HG02763 (cell line): Measurements from ENCODE around the gene DIP2A.
A peak's percentile ranks its signal among the peaks of the same experiment; 100 is the strongest.
"Not testable (repeated sequence)": the region's sequence is repeated elsewhere in the genome, so short reads cannot be mapped to it uniquely, and the experiment has no call there.

Source experiments
- ATAC-seq: cut with Tn5 transposase; IDR thresholded peaks from one replicate; pipeline ENCODE4 v1.9.1; 2021; ENCODE audit warnings: mild to moderate bottlenecking, moderate library complexity; ENCODE audit not compliant: unreplicated experiment

DIP2A gene

GRCh38 chr21:46448108-46448507, 10.6 kb upstream of the DIP2A start:
- ATAC-seq = no peak

GRCh38 chr21:46448855-46449254, 9.8 kb upstream of the DIP2A start:
- not testable (repeated sequence) for ATAC-seq

GRCh38 chr21:46452710-46453109, 6.0 kb upstream of the DIP2A start:
- no peak for ATAC-seq

GRCh38 chr21:46454142-46454541, 4.5 kb upstream of the DIP2A start:
- no peak for ATAC-seq

- ATAC-seq = no peak
Measured at GRCh38 chr21:46454634-46455390, 3.9 kb upstream of the DIP2A start.

- ATAC-seq = no peak
Measured at GRCh38 chr21:46455575-46456385, 2.9 kb upstream of the DIP2A start.

- no peak for ATAC-seq
Measured at GRCh38 chr21:46456750-46457149, 1.9 kb upstream of the DIP2A start.

GRCh38 chr21:46457801-46458314, 833 bp upstream of the DIP2A start:
- ATAC-seq = peak; percentile 12

- no peak for ATAC-seq
Measured at GRCh38 chr21:46459024-46459355, 299 bp downstream of the DIP2A start.

- ATAC-seq = no peak
Measured at GRCh38 chr21:46459356-46460112, 843 bp downstream of the DIP2A start.

GRCh38 chr21:46461909-46462308, 3.2 kb downstream of the DIP2A start:
- ATAC-seq = no peak

- ATAC-seq = not testable (repeated sequence)
Measured at GRCh38 chr21:46465153-46465552, 6.5 kb downstream of the DIP2A start.

- ATAC-seq = no peak
Measured at GRCh38 chr21:46465651-46466050, 7.0 kb downstream of the DIP2A start.

- no peak for ATAC-seq
Measured at GRCh38 chr21:46468108-46468774, 9.6 kb downstream of the DIP2A start.

- ATAC-seq = no peak
Measured at GRCh38 chr21:46469275-46469674, 10.6 kb downstream of the DIP2A start.

- ATAC-seq = no peak
Measured at GRCh38 chr21:46471514-46471913, 12.8 kb downstream of the DIP2A start.

- no peak for ATAC-seq
Measured at GRCh38 chr21:46472246-46472645, 13.6 kb downstream of the DIP2A start.

- no peak for ATAC-seq
Measured at GRCh38 chr21:46474382-46474781, 15.7 kb downstream of the DIP2A start.

- no peak for ATAC-seq
Measured at GRCh38 chr21:46475296-46475695, 16.6 kb downstream of the DIP2A start.

GRCh38 chr21:46477765-46478164, 19.1 kb downstream of the DIP2A start:
- ATAC-seq = no peak

- no peak for ATAC-seq
Measured at GRCh38 chr21:46478910-46479309, 20.2 kb downstream of the DIP2A start.
